PFSK-1 (cell line): ENCODE data around the gene SMIM8.

Experiments
- SIN3A ChIP-seq: IDR thresholded peaks from 2 replicates; pipeline ENCODE4 v1.6.1; 2012; ENCODE audit warnings: mild to moderate bottlenecking, low read length, moderate library complexity, borderline replicate concordance; ENCODE audit not compliant: insufficient read depth
- TF ChIP-seq, protein P1 (sequence below), 2 experiments: IDR thresholded peaks; 2 replicates each; pipeline versions ENCODE4 v1.6.1 to v1.8.0; 2011 to 2012; ENCODE audit warnings: low read depth in 2 of 2, low read length in 2 of 2, control low read depth in 1 of 2, inconsistent platforms in 1 of 2, mild to moderate bottlenecking in 1 of 2, moderate library complexity in 1 of 2; ENCODE audit not compliant: insufficient read depth in 1 of 2

DNA sequence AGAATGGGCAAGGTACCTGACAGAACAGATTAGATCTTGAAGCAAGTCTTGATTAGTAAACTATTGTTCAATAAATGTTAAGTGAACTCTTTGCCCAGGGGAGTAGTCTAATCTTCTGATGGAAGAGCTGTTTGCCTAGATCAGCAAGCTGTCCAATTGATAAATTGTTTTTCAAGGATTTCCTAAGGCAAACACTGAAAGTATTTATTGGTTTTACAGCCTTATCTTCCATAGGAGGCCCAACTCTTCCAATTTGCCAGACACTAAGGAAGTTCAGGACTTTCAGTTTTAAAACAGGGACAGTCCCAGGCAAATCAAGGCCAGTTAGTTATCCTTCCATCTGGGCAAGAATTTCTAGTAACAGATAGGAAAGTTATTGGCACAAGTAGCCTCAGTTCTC lies 20.4 kb downstream of the SMIM8 start:
- TF ChIP-seq SIN3A: no peak
- TF ChIP-seq, protein P1, sequence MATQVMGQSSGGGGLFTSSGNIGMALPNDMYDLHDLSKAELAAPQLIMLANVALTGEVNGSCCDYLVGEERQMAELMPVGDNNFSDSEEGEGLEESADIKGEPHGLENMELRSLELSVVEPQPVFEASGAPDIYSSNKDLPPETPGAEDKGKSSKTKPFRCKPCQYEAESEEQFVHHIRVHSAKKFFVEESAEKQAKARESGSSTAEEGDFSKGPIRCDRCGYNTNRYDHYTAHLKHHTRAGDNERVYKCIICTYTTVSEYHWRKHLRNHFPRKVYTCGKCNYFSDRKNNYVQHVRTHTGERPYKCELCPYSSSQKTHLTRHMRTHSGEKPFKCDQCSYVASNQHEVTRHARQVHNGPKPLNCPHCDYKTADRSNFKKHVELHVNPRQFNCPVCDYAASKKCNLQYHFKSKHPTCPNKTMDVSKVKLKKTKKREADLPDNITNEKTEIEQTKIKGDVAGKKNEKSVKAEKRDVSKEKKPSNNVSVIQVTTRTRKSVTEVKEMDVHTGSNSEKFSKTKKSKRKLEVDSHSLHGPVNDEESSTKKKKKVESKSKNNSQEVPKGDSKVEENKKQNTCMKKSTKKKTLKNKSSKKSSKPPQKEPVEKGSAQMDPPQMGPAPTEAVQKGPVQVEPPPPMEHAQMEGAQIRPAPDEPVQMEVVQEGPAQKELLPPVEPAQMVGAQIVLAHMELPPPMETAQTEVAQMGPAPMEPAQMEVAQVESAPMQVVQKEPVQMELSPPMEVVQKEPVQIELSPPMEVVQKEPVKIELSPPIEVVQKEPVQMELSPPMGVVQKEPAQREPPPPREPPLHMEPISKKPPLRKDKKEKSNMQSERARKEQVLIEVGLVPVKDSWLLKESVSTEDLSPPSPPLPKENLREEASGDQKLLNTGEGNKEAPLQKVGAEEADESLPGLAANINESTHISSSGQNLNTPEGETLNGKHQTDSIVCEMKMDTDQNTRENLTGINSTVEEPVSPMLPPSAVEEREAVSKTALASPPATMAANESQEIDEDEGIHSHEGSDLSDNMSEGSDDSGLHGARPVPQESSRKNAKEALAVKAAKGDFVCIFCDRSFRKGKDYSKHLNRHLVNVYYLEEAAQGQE (IDR thresholded peaks at IDR 0.05; ENCODE audit: insufficient read depth in 1 of 2, low read depth in 2 of 2, low read length in 2 of 2): no peak
